GM20000 (cell line): Measurements from ENCODE around the gene TUBA1B.

Source experiments
- DNase-seq: peaks from one replicate; pipeline ENCODE4 v3.0.0; 2012; ENCODE audit warnings: low spot score
- CTCF ChIP-seq: IDR thresholded peaks from 2 replicates; pipeline ENCODE4 v1.5.1; 2012; ENCODE audit warnings: mild to moderate bottlenecking, control low read depth; ENCODE audit errors: extremely low read depth, missing control alignments

The TUBA1B gene

GRCh38 chr12:49088932-49089330 is 42.3 kb downstream of the TUBA1B start:
- no peak for TF ChIP-seq CTCF
- no peak for DNase-seq

GRCh38 chr12:49088150-49088931 is 42.9 kb downstream of the TUBA1B start:
- peak; percentile 89 for DNase-seq

GRCh38 chr12:49086116-49086515 is 45.1 kb downstream of the TUBA1B start:
- DNase-seq = no peak
- TF ChIP-seq CTCF = no peak

More at GRCh38 chr12:49088150-49088931, 42.9 kb downstream of the TUBA1B start:
- TF ChIP-seq CTCF = peak; percentile 96

GRCh38 chr12:49084438-49084837 is 46.8 kb downstream of the TUBA1B start:
- DNase-seq = no peak
- TF ChIP-seq CTCF = no peak

- no peak for DNase-seq
- TF ChIP-seq CTCF = no peak
Measured at GRCh38 chr12:49079793-49080192, 51.4 kb downstream of the TUBA1B start.
